IMR-90 (cell line): ENCODE results near the gene SYNGR3. TPM values are rescaled to one million over a fixed set of nuclear protein-coding genes. Genes with fewer than 3 reads are reported as not detected.

Source experiments
- ATAC-seq: fragments of 200-7000 bp; cut with Tn5 transposase; 2 replicates; pipeline ENCODE4 v1.9.1; 2020; ENCODE audit warnings: low read depth, mild to moderate bottlenecking, moderate library complexity
- BruUV-seq: library from RNA; stranded (reverse); fragments of 400-500 nt; replicated peaks from 2 replicates; lab custom pipeline; 2021; lab: Mats Ljungman, UMichigan
- CTCF ChIA-PET: fragments of 300-600 bp; formaldehyde crosslinking; extraction: SDS; loops from one replicate; lab custom pipeline; 2021; ENCODE audit warnings: antibody characterized with exemption; lab: Yijun Ruan, JAX
- POLR2A ChIA-PET: fragments of 300-600 bp; sonication (Branson Sonifier 250); formaldehyde crosslinking; loops from one replicate; lab custom pipeline; 2022; ENCODE audit warnings: antibody characterized with exemption; ENCODE audit not compliant: unreplicated experiment; lab: Charles Lee
- DNase-seq: peaks from one replicate; pipeline ENCODE4 v3.0.0; 2013
- H2AFZ ChIP-seq: replicated peaks from 2 replicates; pipeline ENCODE3; 2013; ENCODE audit warnings: low read length, mild to moderate bottlenecking; ENCODE audit not compliant: poor library complexity
- H2AK5ac ChIP-seq: 2 replicates; pipeline ENCODE4 v1.6.1; 2013; ENCODE audit warnings: low read depth, low read length, inconsistent platforms
- H2AK9ac ChIP-seq: replicated peaks from 2 replicates; pipeline ENCODE3; 2013; ENCODE audit warnings: mild to moderate bottlenecking, low read depth, low read length, moderate library complexity; ENCODE audit not compliant: poor library complexity
- H2BK120ac ChIP-seq: 2 replicates; pipeline ENCODE4 v1.6.1; 2013; ENCODE audit warnings: low read depth, low read length, inconsistent platforms
- H2BK15ac ChIP-seq: 3 replicates; pipeline ENCODE4 v1.6.1; 2013; ENCODE audit warnings: low read depth, low read length, inconsistent platforms
- H2BK20ac ChIP-seq: 2 replicates; pipeline ENCODE4 v1.6.1; 2013; ENCODE audit warnings: low read depth, mild to moderate bottlenecking, inconsistent platforms, low read length, moderate library complexity
- H2BK5ac ChIP-seq: 2 replicates; pipeline ENCODE4 v1.6.1; 2013; ENCODE audit warnings: mild to moderate bottlenecking, low read depth, low read length, inconsistent platforms; ENCODE audit not compliant: poor library complexity, severe bottlenecking
- H3K14ac ChIP-seq: replicated peaks from 2 replicates; pipeline ENCODE4 v1.6.1; 2013; ENCODE audit warnings: low read depth, low read length, inconsistent platforms
- H3K18ac ChIP-seq: 2 replicates; pipeline ENCODE4 v1.6.1; 2013; ENCODE audit warnings: low read depth, low read length, control low read depth
- H3K23ac ChIP-seq: 2 replicates; pipeline ENCODE4 v1.6.1; 2013; ENCODE audit warnings: low read depth, low read length, inconsistent platforms
- H3K27ac ChIP-seq: 2 replicates; pipeline ENCODE4 v1.5.1; 2013; ENCODE audit warnings: mild to moderate bottlenecking, control low read depth, low read length; ENCODE audit not compliant: insufficient read depth
- H3K27me3 ChIP-seq: 2 replicates; pipeline ENCODE4 v1.6.1; 2013; ENCODE audit warnings: low read length; ENCODE audit not compliant: control insufficient read depth, insufficient read depth
- H3K36me3 ChIP-seq: 2 replicates; pipeline ENCODE4 v1.6.1; 2013; ENCODE audit warnings: low read length, mixed read lengths; ENCODE audit not compliant: control insufficient read depth, insufficient read depth
- H3K4ac ChIP-seq: 2 replicates; pipeline ENCODE4 v1.6.1; 2013; ENCODE audit warnings: low read depth, low read length, inconsistent platforms
- H3K4me1 ChIP-seq: 2 replicates; pipeline ENCODE4 v1.6.1; 2013; ENCODE audit warnings: low read length, mixed read lengths; ENCODE audit not compliant: control insufficient read depth, insufficient read depth
- H3K4me2 ChIP-seq: 2 replicates; pipeline ENCODE4 v1.6.1; 2013; ENCODE audit warnings: low read depth, mild to moderate bottlenecking, control low read depth, low read length, moderate library complexity
- H3K4me3 ChIP-seq: 2 replicates; pipeline ENCODE4 v1.5.1; 2013; ENCODE audit warnings: low read depth, mild to moderate bottlenecking, control low read depth, low read length, moderate library complexity; ENCODE audit not compliant: insufficient read depth
- H3K56ac ChIP-seq: 2 replicates; pipeline ENCODE4 v1.6.1; 2013; ENCODE audit warnings: low read length, inconsistent platforms; ENCODE audit not compliant: insufficient read depth; ENCODE audit errors: extremely low read depth
- H3K79me1 ChIP-seq, 2 experiments: 2 replicates each; pipeline ENCODE4 v1.6.1; 2013; ENCODE audit warnings: low read length in 2 of 2, inconsistent platforms in 1 of 2, low read depth in 1 of 2
- H3K9ac ChIP-seq: 2 replicates; pipeline ENCODE4 v1.6.1; 2013; ENCODE audit warnings: low read depth, low read length, control low read depth
- H3K9me1 ChIP-seq: 2 replicates; pipeline ENCODE4 v1.6.1; 2013; ENCODE audit warnings: low read length, inconsistent platforms; ENCODE audit not compliant: insufficient read depth
- H3K9me3 ChIP-seq: 2 replicates; pipeline ENCODE4 v1.6.1; 2013; ENCODE audit warnings: low read length; ENCODE audit not compliant: control insufficient read depth, insufficient read depth
- H4K20me1 ChIP-seq: 2 replicates; pipeline ENCODE4 v1.6.1; 2013; ENCODE audit warnings: low read length, inconsistent platforms; ENCODE audit not compliant: insufficient read depth
- H4K5ac ChIP-seq: 2 replicates; pipeline ENCODE4 v1.6.1; 2013; ENCODE audit warnings: mild to moderate bottlenecking, low read depth, low read length, control low read depth
- H4K8ac ChIP-seq, 2 experiments: 2 replicates each; pipeline ENCODE4 v1.6.1; 2013; ENCODE audit warnings: low read depth in 2 of 2, low read length in 2 of 2, control low read depth in 1 of 2, inconsistent platforms in 1 of 2
- H4K91ac ChIP-seq: 2 replicates; pipeline ENCODE4 v1.6.1; 2013; ENCODE audit warnings: low read depth, low read length, inconsistent platforms; ENCODE audit not compliant: insufficient read depth
- CHD1 ChIP-seq: IDR thresholded peaks from 2 replicates; pipeline ENCODE4 v1.6.1; 2012; ENCODE audit warnings: low read depth, low read length, improper control_type of control experiment
- ELK1 ChIP-seq: fragments of 150-350 bp; IDR thresholded peaks from 2 replicates; pipeline ENCODE4 v1.6.1; 2016; ENCODE audit warnings: low read depth, mild to moderate bottlenecking, low read length, moderate library complexity, borderline replicate concordance
- FOS ChIP-seq: fragments of 150-350 bp; IDR thresholded peaks from 2 replicates; pipeline ENCODE4 v1.6.1; 2016; ENCODE audit warnings: low read depth, low read length
- MAZ ChIP-seq: IDR thresholded peaks from 2 replicates; pipeline ENCODE4 v1.6.1; 2012; ENCODE audit warnings: low read depth, mild to moderate bottlenecking, low read length, improper control_type of control experiment, moderate library complexity, borderline replicate concordance
- MXI1 ChIP-seq: IDR thresholded peaks from 2 replicates; pipeline ENCODE4 v1.6.1; 2012; ENCODE audit warnings: low read depth, mild to moderate bottlenecking, low read length, moderate library complexity, borderline replicate concordance
- NFE2L2 ChIP-seq: fragments of 150-350 bp; IDR thresholded peaks from 2 replicates; pipeline ENCODE4 v1.6.1; 2016; ENCODE audit warnings: low read depth, mild to moderate bottlenecking, low read length
- POLR2A ChIP-seq: IDR thresholded peaks from 2 replicates; pipeline ENCODE4 v1.6.1; 2012; ENCODE audit warnings: mild to moderate bottlenecking, low read depth, low read length
- RAD21 ChIP-seq: IDR thresholded peaks from 2 replicates; pipeline ENCODE4 v1.6.1; 2012; ENCODE audit warnings: low read length, improper control_type of control experiment
- RCOR1 ChIP-seq: IDR thresholded peaks from 2 replicates; pipeline ENCODE4 v1.6.1; 2012; ENCODE audit warnings: mild to moderate bottlenecking, low read length, improper control_type of control experiment; ENCODE audit not compliant: insufficient replicate concordance
- RFX5 ChIP-seq: IDR thresholded peaks from 2 replicates; pipeline ENCODE4 v1.8.0; 2012; ENCODE audit warnings: low read depth, mild to moderate bottlenecking, low read length, moderate library complexity
- whole genome bisulfite sequencing, 2 experiments: methylation state at CpG; one replicate each; pipeline versions ENCODE4 v1.1.5 to v1.1.7; 2013; ENCODE audit warnings: missing lambda C conversion rate in 2 of 2; ENCODE audit not compliant: insufficient read length in 1 of 2; ENCODE audit errors: extremely low coverage in 2 of 2; 5-methylcytosine and 5-hydroxymethylcytosine counted together
- dilution Hi-C: fragments of 300-500 bp; cut with HindIII; formaldehyde crosslinking; loops from one replicate; pipeline ENCODE4 v1.14.3; 2018; ENCODE audit warnings: low sequenced_read_pairs; ENCODE audit not compliant: unreplicated experiment
- in situ Hi-C: fragments of 300-500 bp; cut with MboI; formaldehyde crosslinking; loops from 3 replicates; pipeline ENCODE4 v1.14.3; 2019; ENCODE audit warnings: low sequenced_read_pairs, inconsistent platforms, mixed read lengths
- intact Hi-C: fragments of 100-400 bp; cut with micrococcal nuclease; formaldehyde crosslinking; loops from 2 replicates; pipeline ENCODE4 v1.10.0; 2022
- polyA plus RNA-seq, 3 experiments: library from polyadenylated mRNA; depleted of rRNA; stranded (reverse); fragments of >200 nt; gene quantifications; 2 replicates each; pipeline ENCODE4 v1.2.3, GENCODE V29; 2012; ENCODE audit warnings: low replicate concordance in 1 of 3
- total RNA-seq: library from RNA; depleted of rRNA; stranded (reverse); fragments of >200 nt; gene quantifications from 2 replicates; pipeline ENCODE4 v1.2.3, GENCODE V29; 2012

Gene SYNGR3
- total and polyA plus RNA-seq, 2 of the 4 experiments (the other 2 are of a cell fraction): 1.8 to 5.8 TPM

GRCh38 chr16:2003827-2004641 is 14.3 kb downstream of the SYNGR3 start (continued):
- TF ChIP-seq RAD21 (peak; percentile 61), MXI1 (peak; percentile 71), POLR2A (no peak)

GRCh38 chr16:2004795-2005517 is 15.2 kb downstream of the SYNGR3 start:
- Histone ChIP-seq H3K4ac (no peak overlapping the region; the same call in 1 of the 2 replicates), H3K56ac (no peak overlapping the region), H3K36me3 (peaks cover 41% of the 10 kb centered on the region), H4K5ac (no peak overlapping the region), H2AK5ac (no peak overlapping the region), H3K18ac (no peak overlapping the region), H2BK120ac (no peak overlapping the region), H3K27me3 (no peaks in the 10 kb centered on the region), H4K8ac (no peak overlapping the region), H3K4me3 (no peak overlapping the region), H3K27ac (no peak overlapping the region), H3K9me1 (peaks cover 8% of the 10 kb centered on the region; the same call in 1 of the 2 replicates), H3K23ac (no peak overlapping the region), H2BK15ac (no peak overlapping the region), H2BK20ac (no peak overlapping the region), H4K20me1 (peaks cover 79% of the 10 kb centered on the region), H2AK9ac (peak overlapping the region; percentile 68), H3K4me2 (no peak overlapping the region), H3K4me1 (peaks cover 21% of the 10 kb centered on the region), H2AFZ (peak overlapping the region; percentile 15), H3K14ac (no peak overlapping the region), H3K9me3 (no peaks in the 10 kb centered on the region), H2BK5ac (no peak overlapping the region), H3K79me1 (peaks cover 12 to 86% of the 10 kb centered on the region in 2 experiments; a peak in 3 of 4 replicates), H3K9ac (no peak overlapping the region), H4K91ac (no peak overlapping the region)
- BruUV-seq: no TSS peak
- CTCF ChIA-PET: interaction anchor here (1.3 to 1.7 kb wide), 2 partner anchors 9 to 23 kb away, joined by 5 to 8 read pairs; no protein-coding TSS in a partner anchor
- in situ Hi-C loops (no loop called here), intact Hi-C loops (loop anchor here (5.0 kb wide), 1 partner anchor 137 kb away; no protein-coding TSS in a partner anchor), dilution Hi-C loops (no loop called here)
- no peak for DNase-seq
- no peak for ATAC-seq
- TF ChIP-seq RFX5 (no peak), FOS (no peak), MAZ (no peak), MXI1 (no peak), NFE2L2 (no peak), CHD1 (no peak), RCOR1 (no peak), ELK1 (no peak)
- POLR2A ChIA-PET: no interaction called here
- 93% methylated on average over 15 of the region's 34 CpGs; no CpG with 5 or more reads in 1 of the 2 experiments for WGBS, 2 experiments
